K562 (cell line): ENCODE data around the gene CACNA1A. TPM values are rescaled to one million over a fixed set of nuclear protein-coding genes. Genes with fewer than 3 reads are reported as not detected.

Source experiments
- ATAC-seq: fragments of 200-7000 bp; cut with Tn5 transposase; 3 replicates; pipeline ENCODE4 v1.9.1; 2020; ENCODE audit warnings: moderate library complexity
- BruUV-seq: library from RNA; stranded (reverse); fragments of 400-500 nt; replicated peaks from 2 replicates; lab custom pipeline; 2021; lab: Mats Ljungman, UMichigan
- CTCF ChIA-PET: fragments of 300-600 bp; formaldehyde crosslinking; extraction: SDS; loops from one replicate; lab custom pipeline; 2021; ENCODE audit warnings: low intra/inter-chr PET ratio; lab: Yijun Ruan, JAX
- POLR2A ChIA-PET: fragments of 300-600, 350-650 bp; sonication (Branson Sonifier 250); formaldehyde crosslinking; extraction: SDS; loops from one replicate; lab custom pipeline; 2021; ENCODE audit warnings: antibody characterized with exemption, inconsistent platforms; lab: Yijun Ruan, JAX
- DNase-seq, 4 experiments: peaks; one replicate each; pipeline versions ENCODE4 v3.0.0 to v3.0.0-alpha.2; 2011 to 2018; ENCODE audit warnings: low spot score in 3 of 4, mixed read lengths in 3 of 4; ENCODE audit errors: extremely low read depth in 1 of 4
- FAIRE-seq: peaks from 2 replicates; lab custom pipeline; 2011; peaks lifted over from hg19 to GRCh38; lab: Jason Lieb, UNC
- H2AFZ ChIP-seq: 2 replicates; pipeline ENCODE4 v1.6.0; 2011; ENCODE audit warnings: low read depth, low read length, control low read depth, inconsistent platforms
- H3K27ac ChIP-seq: fragments of 200-600 bp; 3 replicates; pipeline ENCODE4 v1.8.0; 2011; ENCODE audit warnings: low read depth, mild to moderate bottlenecking, control low read depth, inconsistent platforms, low read length, moderate library complexity, mixed read lengths; ENCODE audit errors: extremely low read depth
- H3K27me3 ChIP-seq, 2 experiments: fragments of 300-600 bp in 1 of 2; 2 replicates in 1 of 2; 3 replicates in 1 of 2; pipeline versions ENCODE4 v1.6.0 to v1.8.0; 2011; ENCODE audit warnings: inconsistent platforms in 2 of 2, low read length in 2 of 2, mild to moderate bottlenecking in 1 of 2, mixed read lengths in 1 of 2, moderate library complexity in 1 of 2; ENCODE audit not compliant: control insufficient read depth in 2 of 2, insufficient read depth in 2 of 2
- H3K36me3 ChIP-seq: fragments of 300-600 bp; 3 replicates; pipeline ENCODE4 v1.8.0; 2011; ENCODE audit warnings: mild to moderate bottlenecking, low read length, inconsistent platforms; ENCODE audit not compliant: control insufficient read depth, insufficient read depth
- H3K4me1 ChIP-seq, 2 experiments: fragments of 200-600 bp in 1 of 2; replicated peaks in 1 of 2; 2 replicates in 1 of 2; 3 replicates in 1 of 2; pipeline versions ENCODE4 v1.5.1 to v1.8.0; 2011; ENCODE audit warnings: inconsistent platforms in 2 of 2, low read length in 2 of 2, mild to moderate bottlenecking in 1 of 2, mixed read lengths in 1 of 2, moderate library complexity in 1 of 2; ENCODE audit not compliant: control insufficient read depth in 2 of 2, insufficient read depth in 2 of 2
- H3K4me2 ChIP-seq: 2 replicates; pipeline ENCODE4 v1.6.1; 2011; ENCODE audit warnings: low read length, control low read depth, inconsistent platforms, mixed read lengths; ENCODE audit not compliant: insufficient read depth
- H3K4me3 ChIP-seq: fragments of 200-600 bp; sonication (generic), shearing (Covaris generic); 2 replicates; pipeline ENCODE4 v1.5.1; 2016; ENCODE audit warnings: control low read depth, inconsistent platforms
- H3K79me2 ChIP-seq: fragments of 200-600 bp; 3 replicates; pipeline ENCODE4 v1.8.0; 2011; ENCODE audit warnings: low read length, inconsistent platforms; ENCODE audit not compliant: control insufficient read depth, insufficient read depth
- H3K9ac ChIP-seq, 2 experiments: 2 replicates each; pipeline versions ENCODE4 v1.6.0 to v1.6.1; 2011; ENCODE audit warnings: low read depth in 2 of 2, low read length in 2 of 2, control low read depth in 1 of 2, inconsistent platforms in 1 of 2, mild to moderate bottlenecking in 1 of 2, mixed read lengths in 1 of 2; ENCODE audit not compliant: insufficient read depth in 1 of 2
- H3K9me1 ChIP-seq: one replicate; pipeline ENCODE4 v1.6.0; 2011; ENCODE audit warnings: inconsistent platforms, mild to moderate bottlenecking, low read length, moderate library complexity; ENCODE audit not compliant: control insufficient read depth, insufficient read depth
- H3K9me3 ChIP-seq: replicated peaks from 2 replicates; pipeline ENCODE4 v1.5.1; 2011; ENCODE audit warnings: low read depth, low read length, inconsistent platforms; ENCODE audit not compliant: control insufficient read depth, insufficient read depth
- H4K20me1 ChIP-seq: replicated peaks from 2 replicates; pipeline ENCODE4 v1.6.1; 2011; ENCODE audit warnings: low read length, inconsistent platforms, mixed read lengths; ENCODE audit not compliant: control insufficient read depth, insufficient read depth
- CREB3L1 ChIP-seq: fragments of 450-650 bp; IDR thresholded peaks from 2 replicates; pipeline ENCODE4 v1.6.1; 2014; ENCODE audit warnings: low read depth, mild to moderate bottlenecking, moderate library complexity, borderline replicate concordance
- EHMT2 ChIP-seq: fragments of 450-650 bp; IDR thresholded peaks from 2 replicates; pipeline ENCODE4 v1.6.1; 2018; ENCODE audit warnings: antibody characterized with exemption
- ELF2 ChIP-seq: fragments of 250-450 bp; sonication (Bioruptor Pico); IDR thresholded peaks from 2 replicates; pipeline ENCODE4 v1.5.0; 2021; ENCODE audit warnings: mild to moderate bottlenecking
- FOXK1 ChIP-seq: sonication (generic); formaldehyde crosslinking; IDR thresholded peaks from 2 replicates; pipeline ENCODE4 v1.8.0; 2022; ENCODE audit warnings: missing genetic modification reagents, mild to moderate bottlenecking, borderline replicate concordance
- IRF1 ChIP-seq: sonication (generic); formaldehyde crosslinking; IDR thresholded peaks from 2 replicates; pipeline ENCODE4 v1.8.0; 2022; ENCODE audit warnings: missing genetic modification reagents, mild to moderate bottlenecking, borderline replicate concordance
- MYNN ChIP-seq, 2 experiments: sonication (generic); formaldehyde crosslinking in 1 of 2; IDR thresholded peaks; 2 replicates each; pipeline versions ENCODE4 v1.5.0 to v1.6.1; 2016 to 2020; ENCODE audit warnings: antibody characterized with exemption in 1 of 2, missing genetic modification reagents in 1 of 2
- NUFIP1 ChIP-seq: fragments of 450-650 bp; IDR thresholded peaks from 2 replicates; pipeline ENCODE4 v1.6.1; 2018; ENCODE audit not compliant: partially characterized antibody
- PRDM10 ChIP-seq: fragments of 450-650 bp; IDR thresholded peaks from 2 replicates; pipeline ENCODE4 v1.6.1; 2018; ENCODE audit not compliant: partially characterized antibody
- PTBP1 ChIP-seq: fragments of 200-400 bp; formaldehyde crosslinking; IDR thresholded peaks from 2 replicates; pipeline ENCODE4 v1.6.1; 2017; ENCODE audit warnings: low read depth, low read length
- RBM15 ChIP-seq: fragments of 200-400 bp; formaldehyde crosslinking; IDR thresholded peaks from 2 replicates; pipeline ENCODE4 v1.6.1; 2018; ENCODE audit warnings: mild to moderate bottlenecking, low read length, moderate library complexity; ENCODE audit not compliant: insufficient read depth
- RBM25 ChIP-seq: fragments of 200-400 bp; formaldehyde crosslinking; IDR thresholded peaks from 2 replicates; pipeline ENCODE4 v1.6.1; 2018; ENCODE audit warnings: low read length, low read depth, moderate library complexity; ENCODE audit not compliant: severe bottlenecking
- ZBTB5 ChIP-seq: fragments of 450-650 bp; IDR thresholded peaks from 2 replicates; pipeline ENCODE4 v1.6.1; 2017; ENCODE audit warnings: antibody characterized with exemption
- ZNF644 ChIP-seq: fragments of 200-800 bp; sonication (Bioruptor generic); IDR thresholded peaks from 2 replicates; pipeline ENCODE4 v1.6.1; 2016; ENCODE audit warnings: low read depth, missing genetic modification characterization, missing compliant biosample characterization
- WGBS: fragments of 100-300 bp; shearing (Covaris generic); methylation state at CpG from one replicate; pipeline ENCODE4 v1.1.6; 2016; ENCODE audit warnings: low coverage, mixed read lengths; ENCODE audit not compliant: insufficient coverage; ENCODE audit errors: missing lambda C conversion rate; 5-methylcytosine and 5-hydroxymethylcytosine counted together
- in situ Hi-C: fragments of 300-500 bp; cut with MboI; formaldehyde crosslinking; loops from 4 replicates; pipeline ENCODE4 v1.15.0; 2018; ENCODE audit warnings: inconsistent platforms, mixed read lengths
- intact Hi-C: fragments of 100-400 bp; cut with micrococcal nuclease; formaldehyde crosslinking; loops from 2 replicates; pipeline ENCODE4 v1.14.2; 2022
- polyA plus RNA-seq, 8 experiments: library from polyadenylated mRNA; depleted of rRNA in 4 of 8; stranded (reverse) in 5 of 8; unstranded in 3 of 8; fragments of >200 nt; fragmentation: Nextera tagmentation in 2 of 8; fragmentation: Illumina TruSeq in 1 of 8; extraction: Ambion mirVana in 2 of 8; extraction: Trizol in 1 of 8; gene quantifications; 2 replicates each; pipeline versions ENCODE4 v1.2.1 to v1.2.3, GENCODE V29; 2011 to 2014; ENCODE audit warnings: inconsistent platforms in 1 of 8, missing spikeins in 1 of 8
- total RNA-seq, 7 experiments: library from RNA; depleted of rRNA in 6 of 7; stranded (reverse); fragments of >200 nt in 6 of 7; fragmentation: Illumina TruSeq in 2 of 7; extraction: Trizol in 2 of 7; gene quantifications; 2 replicates each; pipeline versions ENCODE4 v1.2.1 to v1.2.3, GENCODE V29; 2011 to 2021; ENCODE audit warnings: low replicate concordance in 1 of 7

The CACNA1A gene
- total and polyA plus RNA-seq, 9 of the 15 experiments (the other 6 are each of a cell fraction or from before 2014, with no cell fraction given) = 0.03 to 0.20 (median 0.09) TPM; not detected in 1

GRCh38 chr19:13244920-13245319 is 261.4 kb downstream of the CACNA1A start:
- ATAC-seq = peak; percentile 50; the same call in 1 of the 3 replicates
- Histone ChIP-seq H3K36me3 (no peaks in the 10 kb centered on the region), H3K4me2 (no peak overlapping the region), H2AFZ (no peak overlapping the region), H3K27ac (no peak overlapping the region), H3K79me2 (no peaks in the 10 kb centered on the region), H3K9me1 (no peaks in the 10 kb centered on the region), H3K4me3 (no peak overlapping the region), H3K4me1 (peaks cover 3 to 10% of the 10 kb centered on the region in 2 experiments; a peak in 3 of 5 replicates), H3K9me3 (0 out of 2 replicates have a peak, but pooled peaks cover 3% of the 10 kb centered on the region), H3K27me3 (peaks cover 0 to 30% of the 10 kb centered on the region in 2 experiments; a peak in 3 of 5 replicates), H4K20me1 (no peaks in the 10 kb centered on the region), H3K9ac (no peak overlapping the region)
- CTCF ChIA-PET = no interaction called here
- POLR2A ChIA-PET = interaction anchor here (0.6 to 1.2 kb wide), 3 partner anchors 91 to 604 kb away, joined by 3 to 5 read pairs (median 3); no protein-coding TSS in a partner anchor
- in situ Hi-C loops = loop anchor here (5.0 kb wide), 1 partner anchor 278 kb away; the partner anchor contains the start of gene DAND5
- no peak for DNase-seq
- intact Hi-C loops = no loop called here
- 14% methylated on average over 12 of the region's 12 CpGs for WGBS
- FAIRE-seq = no peak
- BruUV-seq = no TSS peak
- no peak for TF ChIP-seq EHMT2
- TF ChIP-seq ZNF644 (tag) = no peak
- TF ChIP-seq ZBTB5 = no peak
- no peak for TF ChIP-seq RBM25
- TF ChIP-seq PTBP1 = no peak
- no peak for TF ChIP-seq RBM15
- TF ChIP-seq CREB3L1 = no peak
- TF ChIP-seq ELF2 (CRISPR knock-in tag) = no peak
- TF ChIP-seq IRF1 = no peak
- no peak for TF ChIP-seq PRDM10
- no peak for TF ChIP-seq MYNN (IDR thresholded peaks at IDR 0.05)
- TF ChIP-seq MYNN (CRISPR knock-in tag; IDR thresholded peaks at IDR 0.05) = no peak
- TF ChIP-seq FOXK1 (CRISPR knock-in tag) = no peak
- TF ChIP-seq NUFIP1 = no peak
